H9 (cell line): ENCODE measurements around the gene RFX4. TPM values are rescaled to one million over a fixed set of nuclear protein-coding genes. Genes with fewer than 3 reads are reported as not detected.

ENCODE experiments used
- DNase-seq: peaks from one replicate; pipeline ENCODE4 v3.0.0-alpha.2; 2017
- H2AFZ ChIP-seq: one replicate; pipeline ENCODE4 v1.6.1; 2013; ENCODE audit warnings: mild to moderate bottlenecking, low read length, control low read depth, moderate library complexity
- H2AK5ac ChIP-seq: 2 replicates; pipeline ENCODE4 v1.6.1; 2013; ENCODE audit warnings: low read length, control low read depth, mixed read lengths; ENCODE audit not compliant: insufficient read length
- H2BK120ac ChIP-seq: one replicate; pipeline ENCODE4 v1.6.1; 2013; ENCODE audit warnings: low read depth, mild to moderate bottlenecking, low read length, control low read depth, inconsistent platforms; ENCODE audit not compliant: poor library complexity, severe bottlenecking
- H2BK12ac ChIP-seq: 2 replicates; pipeline ENCODE4 v1.6.1; 2013; ENCODE audit warnings: low read length, control low read depth, mixed read lengths, low read depth; ENCODE audit not compliant: insufficient read length
- H2BK15ac ChIP-seq: 2 replicates; pipeline ENCODE4 v1.6.1; 2013; ENCODE audit warnings: low read depth, low read length, control low read depth
- H2BK20ac ChIP-seq: one replicate; pipeline ENCODE4 v1.6.1; 2013; ENCODE audit warnings: low read depth, mild to moderate bottlenecking, low read length, control low read depth, inconsistent platforms; ENCODE audit not compliant: poor library complexity, severe bottlenecking
- H2BK5ac ChIP-seq: 2 replicates; pipeline ENCODE4 v1.6.1; 2013; ENCODE audit warnings: low read length, control low read depth, mixed read lengths; ENCODE audit not compliant: insufficient read length
- H3K14ac ChIP-seq: 2 replicates; pipeline ENCODE4 v1.6.1; 2013; ENCODE audit warnings: low read length, control low read depth; ENCODE audit not compliant: insufficient read depth
- H3K18ac ChIP-seq: 2 replicates; pipeline ENCODE4 v1.6.1; 2013; ENCODE audit warnings: low read depth, mild to moderate bottlenecking, mixed read lengths, low read length, control low read depth; ENCODE audit not compliant: insufficient read length
- H3K23ac ChIP-seq: 2 replicates; pipeline ENCODE4 v1.6.1; 2013; ENCODE audit warnings: low read length, control low read depth, mixed read lengths, low read depth; ENCODE audit not compliant: insufficient read length
- H3K23me2 ChIP-seq: 2 replicates; pipeline ENCODE4 v1.6.1; 2013; ENCODE audit warnings: low read depth, mild to moderate bottlenecking, mixed read lengths, low read length, control low read depth; ENCODE audit not compliant: insufficient read length, poor library complexity, severe bottlenecking
- H3K27ac ChIP-seq: 2 replicates; pipeline ENCODE4 v1.5.1; 2013; ENCODE audit warnings: low read length, control low read depth, mixed read lengths, low read depth; ENCODE audit not compliant: insufficient read length
- H3K27me3 ChIP-seq: 2 replicates; pipeline ENCODE4 v1.6.1; 2013; ENCODE audit warnings: low read length, control low read depth, inconsistent platforms; ENCODE audit not compliant: insufficient read depth
- H3K4ac ChIP-seq: 2 replicates; pipeline ENCODE4 v1.6.1; 2013; ENCODE audit warnings: low read depth, mild to moderate bottlenecking, control low read depth, inconsistent platforms, low read length, moderate library complexity
- H3K4me1 ChIP-seq: 2 replicates; pipeline ENCODE4 v1.6.1; 2013; ENCODE audit warnings: low read length, control low read depth, inconsistent platforms; ENCODE audit not compliant: insufficient read depth
- H3K4me2 ChIP-seq: 2 replicates; pipeline ENCODE4 v1.6.1; 2013; ENCODE audit warnings: low read length, control low read depth, mixed read lengths; ENCODE audit not compliant: insufficient read length, insufficient read depth
- H3K56ac ChIP-seq: 2 replicates; pipeline ENCODE4 v1.6.1; 2013; ENCODE audit warnings: low read depth, mild to moderate bottlenecking, mixed read lengths, low read length, control low read depth; ENCODE audit not compliant: insufficient read length
- H3K79me1 ChIP-seq: 2 replicates; pipeline ENCODE4 v1.6.1; 2013; ENCODE audit warnings: low read depth, mild to moderate bottlenecking, moderate library complexity, low read length, control low read depth, inconsistent platforms; ENCODE audit not compliant: insufficient read depth, poor library complexity, severe bottlenecking
- H3K79me2 ChIP-seq: 2 replicates; pipeline ENCODE4 v1.6.1; 2013; ENCODE audit warnings: low read length, control low read depth, inconsistent platforms; ENCODE audit not compliant: insufficient read depth
- H3K9ac ChIP-seq: 2 replicates; pipeline ENCODE4 v1.6.1; 2013; ENCODE audit warnings: low read length, control low read depth, mixed read lengths; ENCODE audit not compliant: insufficient read length; ENCODE audit errors: extremely low read depth
- H3K9me3 ChIP-seq: one replicate; pipeline ENCODE4 v1.6.1; 2013; ENCODE audit warnings: low read depth, low read length, inconsistent platforms; ENCODE audit not compliant: control insufficient read depth
- H3T11ph ChIP-seq: one replicate; pipeline ENCODE4 v1.6.1; 2013; ENCODE audit warnings: mild to moderate bottlenecking, low read length, control low read depth, inconsistent platforms
- H4K20me1 ChIP-seq: one replicate; pipeline ENCODE4 v1.6.1; 2013; ENCODE audit not compliant: control insufficient read depth, insufficient read length, insufficient read depth
- H4K5ac ChIP-seq: 2 replicates; pipeline ENCODE4 v1.6.1; 2013; ENCODE audit warnings: low read depth, mild to moderate bottlenecking, mixed read lengths, low read length, control low read depth; ENCODE audit not compliant: insufficient read length
- H4K8ac ChIP-seq: replicated peaks from 2 replicates; pipeline ENCODE4 v1.6.1; 2013; ENCODE audit warnings: low read length, control low read depth, mixed read lengths, low read depth; ENCODE audit not compliant: insufficient read length
- H4K91ac ChIP-seq: 2 replicates; pipeline ENCODE4 v1.6.1; 2013; ENCODE audit warnings: low read depth, mild to moderate bottlenecking, moderate library complexity, mixed read lengths, low read length, control low read depth; ENCODE audit not compliant: insufficient read length
- H3K27ac Mint-ChIP-seq, 3 experiments: 2 replicates in 2 of 3; 3 replicates in 1 of 3; pipeline ENCODE4 v1.8.0; 2020 to 2021; ENCODE audit warnings: mixed read lengths in 3 of 3, mild to moderate bottlenecking in 1 of 3, moderate library complexity in 1 of 3
- H3K27me3 Mint-ChIP-seq: 2 replicates; pipeline ENCODE4 v1.8.0; 2021; ENCODE audit warnings: low read depth, mild to moderate bottlenecking, moderate library complexity, mixed read lengths
- H3K36me3 Mint-ChIP-seq, 3 experiments: 2 replicates in 2 of 3; 3 replicates in 1 of 3; pipeline ENCODE4 v1.8.0; 2020 to 2021; ENCODE audit warnings: low read depth in 3 of 3, mixed read lengths in 3 of 3; ENCODE audit not compliant: insufficient read depth in 1 of 3
- H3K4me1 Mint-ChIP-seq, 2 experiments: 2 replicates each; pipeline ENCODE4 v1.8.0; 2020; ENCODE audit warnings: mixed read lengths in 2 of 2
- H3K4me3 Mint-ChIP-seq, 2 experiments: 2 replicates in 1 of 2; 3 replicates in 1 of 2; pipeline ENCODE4 v1.8.0; 2020 to 2021; ENCODE audit warnings: mild to moderate bottlenecking in 2 of 2, mixed read lengths in 2 of 2, moderate library complexity in 1 of 2
- H3K9me3 Mint-ChIP-seq, 2 experiments: 2 replicates in 1 of 2; 3 replicates in 1 of 2; pipeline ENCODE4 v1.8.0; 2020; ENCODE audit warnings: mild to moderate bottlenecking in 2 of 2, mixed read lengths in 2 of 2, moderate library complexity in 1 of 2
- CTCF ChIP-seq: fragments of 200-600 bp; sonication (generic); conservative IDR thresholded peaks from 3 replicates; pipeline ENCODE4 v1.8.0; 2021; ENCODE audit warnings: antibody characterized with exemption, mild to moderate bottlenecking
- WGBS: extraction: QIAGEN DNeasy Blood & Tissue Kit; methylation state at CpG from one replicate; pipeline ENCODE4 v1.1.7; 2013; ENCODE audit warnings: missing lambda C conversion rate, low lambda C conversion rate, mixed read lengths; ENCODE audit not compliant: insufficient read length; ENCODE audit errors: extremely low coverage; 5-methylcytosine and 5-hydroxymethylcytosine counted together
- total RNA-seq: library from RNA; stranded (reverse); gene quantifications from 2 replicates; pipeline ENCODE4 v1.2.1, GENCODE V29; 2021

The RFX4 gene
- total RNA-seq, 1 experiment from 2014 or later: 0.57 TPM

DNA sequence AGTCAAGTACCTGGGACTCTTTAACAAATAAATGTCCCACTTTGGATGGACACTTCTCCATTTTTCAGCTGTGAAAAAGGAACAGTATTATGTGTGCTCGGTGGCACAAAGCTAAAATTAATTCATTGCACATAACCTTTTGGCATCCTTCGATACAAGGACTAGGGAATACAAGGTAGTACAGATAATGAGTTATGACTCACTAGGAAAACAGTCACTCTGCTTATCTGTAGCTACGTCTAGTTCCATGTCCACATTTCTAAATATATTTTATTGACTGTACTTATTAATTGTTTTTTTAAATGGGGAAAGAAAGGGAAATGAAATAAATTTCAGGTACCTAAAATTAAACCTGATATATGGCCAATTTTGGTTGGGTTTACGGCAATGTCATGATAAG lies 156.5 kb downstream of the RFX4 start:
- Mint-ChIP-seq H3K27ac (no peak overlapping the region), H3K9me3 (no peaks in the 10 kb centered on the region), H3K4me3 (no peak overlapping the region), H3K27me3 (peaks cover 5% of the 10 kb centered on the region), H3K4me1 (peaks cover 40 to 45% of the 10 kb centered on the region in 2 experiments), H3K36me3 (no peaks in the 10 kb centered on the region)
- Histone ChIP-seq H3K4me2 (no peak overlapping the region), H3K27me3 (no peaks in the 10 kb centered on the region; the same call in 1 of the 2 replicates), H3K4me1 (no peaks in the 10 kb centered on the region), H3K23me2 (no peaks in the 10 kb centered on the region), H3K14ac (no peak overlapping the region), H4K91ac (no peak overlapping the region), H3K9ac (no peak overlapping the region), H3K56ac (no peak overlapping the region), H2AK5ac (no peak overlapping the region), H3K79me2 (no peaks in the 10 kb centered on the region), H3K18ac (no peak overlapping the region), H3K27ac (no peak overlapping the region), H3K79me1 (no peaks in the 10 kb centered on the region), H2BK12ac (no peak overlapping the region), H3K4ac (no peak overlapping the region), H2BK5ac (no peak overlapping the region), H4K8ac (no peak overlapping the region), H3T11ph (no peak overlapping the region), H4K5ac (no peak overlapping the region), H2BK120ac (no peak overlapping the region), H3K23ac (no peak overlapping the region), H2AFZ (no peak overlapping the region), H4K20me1 (no peaks in the 10 kb centered on the region), H2BK15ac (no peak overlapping the region), H2BK20ac (no peak overlapping the region), H3K9me3 (no peaks in the 10 kb centered on the region)
- no peak for DNase-seq
- no CpG with 5 or more reads among the region's 4 CpGs for WGBS
- no peak for TF ChIP-seq CTCF
